ENCODE results near the gene ESPL1.

ESPL1 gene

GRCh38 chr12:53231671-53231920 is 36.5 kb upstream of the ESPL1 start:
- Histone ChIP-seq H3K36me3 (ENCODE audit: control insufficient read depth in 2 of 2, insufficient read depth in 2 of 2, low read length in 2 of 2) (peaks cover 0 to 4% of the 10 kb centered on the region in 2 donors), H3K4me3 (ENCODE audit: low read length in 2 of 2) (peak overlapping the region; percentile 69 to 71), H3K27ac (ENCODE audit: low read depth in 2 of 2, low read length in 2 of 2) (peak overlapping the region; percentile 65 to 67), H3K27me3 (ENCODE audit: control insufficient read depth in 2 of 2, insufficient read depth in 2 of 2, low read length in 2 of 2) (no peaks in the 10 kb centered on the region), H3K9me3 (ENCODE audit: control insufficient read depth in 2 of 2, low read length in 2 of 2) (no peaks in the 10 kb centered on the region), H3K4me1 (ENCODE audit: control insufficient read depth in 2 of 2, insufficient read depth in 2 of 2, low read length in 2 of 2) (peaks cover 29 to 38% of the 10 kb centered on the region in 2 donors), H3K9ac (ENCODE audit: low read depth in 1 of 2, low read length in 2 of 2) (peak overlapping the region; percentile 65 to 72)

GRCh38 chr12:53231921-53232645 is 36.0 kb upstream of the ESPL1 start, which contains the start of gene RARG:
TSS of gene RARG (minus strand) at chr12:53232209. CDS start at chr12:53227545, 4,664 bp downstream.
- no peaks in the 10 kb centered on the region for H3K27me3 ChIP-seq (ENCODE audit: control insufficient read depth in 2 of 2, insufficient read depth in 2 of 2, low read length in 2 of 2)
- peaks cover 29 to 38% of the 10 kb centered on the region in 2 donors for H3K4me1 ChIP-seq (ENCODE audit: control insufficient read depth in 2 of 2, insufficient read depth in 2 of 2, low read length in 2 of 2)
- H3K9me3 ChIP-seq (ENCODE audit: control insufficient read depth in 2 of 2, low read length in 2 of 2) = no peaks in the 10 kb centered on the region

GRCh38 chr12:53232646-53233461 is 35.2 kb upstream of the ESPL1 start:
- peak overlapping the region; percentile 82 to 85 for H3K27ac ChIP-seq (ENCODE audit: low read depth in 2 of 2, low read length in 2 of 2)
- H3K27me3 ChIP-seq (ENCODE audit: control insufficient read depth in 2 of 2, insufficient read depth in 2 of 2, low read length in 2 of 2) = no peaks in the 10 kb centered on the region
- H3K9ac ChIP-seq (ENCODE audit: low read depth in 1 of 2, low read length in 2 of 2) = peak overlapping the region; percentile 52 to 62
- peaks cover 29 to 38% of the 10 kb centered on the region in 2 donors for H3K4me1 ChIP-seq (ENCODE audit: control insufficient read depth in 2 of 2, insufficient read depth in 2 of 2, low read length in 2 of 2)
- H3K9me3 ChIP-seq (ENCODE audit: control insufficient read depth in 2 of 2, low read length in 2 of 2) = no peaks in the 10 kb centered on the region
- peak overlapping the region; percentile 62 to 72 for H3K4me3 ChIP-seq (ENCODE audit: low read length in 2 of 2)
- peaks cover 0 to 2% of the 10 kb centered on the region in 2 donors for H3K36me3 ChIP-seq (ENCODE audit: control insufficient read depth in 2 of 2, insufficient read depth in 2 of 2, low read length in 2 of 2)

More at GRCh38 chr12:53231921-53232645, 36.0 kb upstream of the ESPL1 start, which contains the start of gene RARG:
- Histone ChIP-seq H3K27ac (ENCODE audit: low read depth in 2 of 2, low read length in 2 of 2) (peak within 1 kb of the TSS; percentile 82 to 85), H3K9ac (ENCODE audit: low read depth in 1 of 2, low read length in 2 of 2) (peak within 1 kb of the TSS; percentile 65 to 72), H3K4me3 (ENCODE audit: low read length in 2 of 2) (peak within 1 kb of the TSS; percentile 69 to 72), H3K36me3 (ENCODE audit: control insufficient read depth in 2 of 2, insufficient read depth in 2 of 2, low read length in 2 of 2) (peaks cover 0 to 4% of the 10 kb centered on the region in 2 donors)

- H3K4me1 ChIP-seq (ENCODE audit: control insufficient read depth in 2 of 2, insufficient read depth in 2 of 2, low read length in 2 of 2) = peaks cover 29 to 38% of the 10 kb centered on the region in 2 donors
- no peaks in the 10 kb centered on the region for H3K9me3 ChIP-seq (ENCODE audit: control insufficient read depth in 2 of 2, low read length in 2 of 2)
- peak overlapping the region in 1 of 2 donors; percentile 85 for H3K27ac ChIP-seq (ENCODE audit: low read depth in 2 of 2, low read length in 2 of 2)
- no peaks in the 10 kb centered on the region for H3K36me3 ChIP-seq (ENCODE audit: control insufficient read depth in 2 of 2, insufficient read depth in 2 of 2, low read length in 2 of 2)
- H3K4me3 ChIP-seq (ENCODE audit: low read length in 2 of 2) = peak overlapping the region; percentile 22 to 72
- H3K9ac ChIP-seq (ENCODE audit: low read depth in 1 of 2, low read length in 2 of 2) = peak overlapping the region; percentile 14 to 62
- H3K27me3 ChIP-seq (ENCODE audit: control insufficient read depth in 2 of 2, insufficient read depth in 2 of 2, low read length in 2 of 2) = no peaks in the 10 kb centered on the region
These were observed 34.4 kb upstream of the ESPL1 start for GRCh38 chr12:53233671-53234121.

GRCh38 chr12:53234271-53234914 is 33.7 kb upstream of the ESPL1 start:
- Histone ChIP-seq H3K4me1 (ENCODE audit: control insufficient read depth in 2 of 2, insufficient read depth in 2 of 2, low read length in 2 of 2) (peaks cover 29 to 38% of the 10 kb centered on the region in 2 donors), H3K9ac (ENCODE audit: low read depth in 1 of 2, low read length in 2 of 2) (no peak overlapping the region), H3K27ac (ENCODE audit: low read depth in 2 of 2, low read length in 2 of 2) (no peak overlapping the region), H3K9me3 (ENCODE audit: control insufficient read depth in 2 of 2, low read length in 2 of 2) (no peaks in the 10 kb centered on the region), H3K36me3 (ENCODE audit: control insufficient read depth in 2 of 2, insufficient read depth in 2 of 2, low read length in 2 of 2) (no peaks in the 10 kb centered on the region), H3K27me3 (ENCODE audit: control insufficient read depth in 2 of 2, insufficient read depth in 2 of 2, low read length in 2 of 2) (no peaks in the 10 kb centered on the region), H3K4me3 (ENCODE audit: low read length in 2 of 2) (no peak overlapping the region)

- Histone ChIP-seq H3K36me3 (ENCODE audit: control insufficient read depth in 2 of 2, insufficient read depth in 2 of 2, low read length in 2 of 2) (no peaks in the 10 kb centered on the region), H3K4me3 (ENCODE audit: low read length in 2 of 2) (no peak overlapping the region), H3K4me1 (ENCODE audit: control insufficient read depth in 2 of 2, insufficient read depth in 2 of 2, low read length in 2 of 2) (peaks cover 29 to 34% of the 10 kb centered on the region in 2 donors), H3K27ac (ENCODE audit: low read depth in 2 of 2, low read length in 2 of 2) (no peak overlapping the region), H3K27me3 (ENCODE audit: control insufficient read depth in 2 of 2, insufficient read depth in 2 of 2, low read length in 2 of 2) (no peaks in the 10 kb centered on the region), H3K9ac (ENCODE audit: low read depth in 1 of 2, low read length in 2 of 2) (no peak overlapping the region), H3K9me3 (ENCODE audit: control insufficient read depth in 2 of 2, low read length in 2 of 2) (no peaks in the 10 kb centered on the region)
These were observed 32.9 kb upstream of the ESPL1 start for GRCh38 chr12:53235164-53235563.

GRCh38 chr12:53235742-53236442 is 32.2 kb upstream of the ESPL1 start:
- H3K27me3 ChIP-seq (ENCODE audit: control insufficient read depth in 2 of 2, insufficient read depth in 2 of 2, low read length in 2 of 2) = no peaks in the 10 kb centered on the region
- H3K27ac ChIP-seq (ENCODE audit: low read depth in 2 of 2, low read length in 2 of 2) = no peak overlapping the region
- H3K9me3 ChIP-seq (ENCODE audit: control insufficient read depth in 2 of 2, low read length in 2 of 2) = no peaks in the 10 kb centered on the region
- H3K36me3 ChIP-seq (ENCODE audit: control insufficient read depth in 2 of 2, insufficient read depth in 2 of 2, low read length in 2 of 2) = no peaks in the 10 kb centered on the region
- peak overlapping the region in 1 of 2 donors; percentile 14 for H3K9ac ChIP-seq (ENCODE audit: low read depth in 1 of 2, low read length in 2 of 2)
- H3K4me3 ChIP-seq (ENCODE audit: low read length in 2 of 2) = no peak overlapping the region
- peaks cover 27 to 28% of the 10 kb centered on the region in 2 donors for H3K4me1 ChIP-seq (ENCODE audit: control insufficient read depth in 2 of 2, insufficient read depth in 2 of 2, low read length in 2 of 2)

GRCh38 chr12:53236443-53237111 is 31.5 kb upstream of the ESPL1 start:
- Histone ChIP-seq H3K4me1 (ENCODE audit: control insufficient read depth in 2 of 2, insufficient read depth in 2 of 2, low read length in 2 of 2) (peaks cover 20 to 21% of the 10 kb centered on the region in 2 donors), H3K4me3 (ENCODE audit: low read length in 2 of 2) (no peak overlapping the region), H3K27me3 (ENCODE audit: control insufficient read depth in 2 of 2, insufficient read depth in 2 of 2, low read length in 2 of 2) (no peaks in the 10 kb centered on the region), H3K9ac (ENCODE audit: low read depth in 1 of 2, low read length in 2 of 2) (no peak overlapping the region), H3K27ac (ENCODE audit: low read depth in 2 of 2, low read length in 2 of 2) (no peak overlapping the region), H3K36me3 (ENCODE audit: control insufficient read depth in 2 of 2, insufficient read depth in 2 of 2, low read length in 2 of 2) (no peaks in the 10 kb centered on the region), H3K9me3 (ENCODE audit: control insufficient read depth in 2 of 2, low read length in 2 of 2) (no peaks in the 10 kb centered on the region)

GRCh38 chr12:53239643-53240258 is 28.3 kb upstream of the ESPL1 start:
- Histone ChIP-seq H3K27me3 (ENCODE audit: control insufficient read depth in 2 of 2, insufficient read depth in 2 of 2, low read length in 2 of 2) (no peaks in the 10 kb centered on the region), H3K9ac (ENCODE audit: low read depth in 1 of 2, low read length in 2 of 2) (no peak overlapping the region), H3K36me3 (ENCODE audit: control insufficient read depth in 2 of 2, insufficient read depth in 2 of 2, low read length in 2 of 2) (no peaks in the 10 kb centered on the region), H3K9me3 (ENCODE audit: control insufficient read depth in 2 of 2, low read length in 2 of 2) (no peaks in the 10 kb centered on the region), H3K27ac (ENCODE audit: low read depth in 2 of 2, low read length in 2 of 2) (no peak overlapping the region), H3K4me3 (ENCODE audit: low read length in 2 of 2) (no peak overlapping the region), H3K4me1 (ENCODE audit: control insufficient read depth in 2 of 2, insufficient read depth in 2 of 2, low read length in 2 of 2) (no peaks in the 10 kb centered on the region)

Measured in mucosa of rectum (tissue), 2 donors.